Testis (tissue), 3 donors: ENCODE measurements around the gene TMEM256. TPM values are rescaled to one million over a fixed set of nuclear protein-coding genes. Genes with fewer than 3 reads are reported as not detected.

Experiments
- DNase-seq: peaks from one replicate; pipeline ENCODE4 v3.0.0-alpha.2; 2019
- H3K27ac ChIP-seq, 2 donors: fragments of 200-600 bp; sonication (generic); one replicate each; pipeline ENCODE4 v1.5.1; 2019
- H3K27me3 ChIP-seq: fragments of 200-600 bp; sonication (generic); one replicate; pipeline ENCODE4 v1.5.1; 2019
- H3K36me3 ChIP-seq: fragments of 200-600 bp; sonication (generic); one replicate; pipeline ENCODE4 v1.5.1; 2017; ENCODE audit warnings: low read depth; ENCODE audit errors: missing control alignments
- H3K4me1 ChIP-seq: fragments of 200-600 bp; sonication (generic); one replicate; pipeline ENCODE4 v1.5.1; 2019
- H3K4me3 ChIP-seq, 2 donors: fragments of 200-600 bp; sonication (generic); one replicate each; pipeline ENCODE4 v1.5.1; 2017 to 2019
- H3K9me3 ChIP-seq: fragments of 200-600 bp; sonication (generic); one replicate; pipeline ENCODE4 v1.5.1; 2017
- CTCF ChIP-seq, 3 experiments: fragments of 450-650 bp in 2 of 3; fragments of 200-600 bp in 1 of 3; sonication (generic) in 1 of 3; IDR thresholded peaks; one replicate each; pipeline ENCODE4 v1.5.1; 2016 to 2019; ENCODE audit warnings: antibody characterized with exemption in 3 of 3, mild to moderate bottlenecking in 2 of 3, moderate library complexity in 1 of 3
- POLR2A ChIP-seq: fragments of 450-650 bp; IDR thresholded peaks from one replicate; pipeline ENCODE4 v1.6.1; 2017; ENCODE audit warnings: antibody characterized with exemption, mild to moderate bottlenecking, moderate library complexity
- WGBS, 2 donors: methylation state at CpG; one replicate each; pipeline ENCODE4 v1.1.5; 2018; 5-methylcytosine and 5-hydroxymethylcytosine counted together
- intact Hi-C: fragments of 100-400 bp; cut with DNase I; formaldehyde crosslinking; loops from one replicate; pipeline ENCODE4 v1.15.1; 2023; ENCODE audit warnings: low total_unique reads
- polyA plus RNA-seq: library from polyadenylated mRNA; stranded (reverse); fragments of 350-450 nt; fragmentation: Illumina TruSeq; extraction: RNeasy Lipid Tissue Mini Kit (QIAGEN cat#74804); gene quantifications from one replicate; pipeline ENCODE4 v1.2.3, GENCODE V29; 2014; ENCODE audit warnings: low read depth, low replicate concordance; ENCODE audit not compliant: insufficient read depth
- total RNA-seq, 2 donors: library from RNA; depleted of rRNA; stranded (reverse); fragments of >200 nt; gene quantifications; one replicate each; pipeline ENCODE4 v1.2.3, GENCODE V29; 2016

TMEM256 gene
- total and polyA plus RNA-seq, 3 donors from 2014 or later = 18.7 to 33.3 (median 27.3) TPM

- 77 to 91% methylated on average over 10 of the region's 10 CpGs for WGBS, 2 donors
- H3K27me3 ChIP-seq = no peaks in the 10 kb centered on the region
- peaks cover 28% of the 10 kb centered on the region for H3K4me1 ChIP-seq
- H3K4me3 ChIP-seq = no peak overlapping the region
- no peak for TF ChIP-seq CTCF (IDR thresholded peaks at IDR 0.05)
- no peak for TF ChIP-seq POLR2A
- DNase-seq = no peak
- H3K36me3 ChIP-seq = no peaks in the 10 kb centered on the region
- intact Hi-C loops = no loop called here
- no peak overlapping the region for H3K27ac ChIP-seq
- H3K9me3 ChIP-seq = no peaks in the 10 kb centered on the region
These were observed 21.0 kb downstream of the TMEM256 start for GRCh38 chr17:7382901-7383300.

- H3K27ac ChIP-seq = peak within 1 kb of the TSS in 1 of 2 donors; percentile 33
- H3K9me3 ChIP-seq = no peaks in the 10 kb centered on the region
- peak; percentile 59 for DNase-seq
- WGBS, 2 donors = 4 to 7% methylated on average over 19 to 52 of the region's 52 CpGs
- TF ChIP-seq POLR2A = no peak
- TF ChIP-seq CTCF (IDR thresholded peaks at IDR 0.05) = no peak
- intact Hi-C loops = no loop called here
- no peaks in the 10 kb centered on the region for H3K36me3 ChIP-seq
- H3K27me3 ChIP-seq = no peaks in the 10 kb centered on the region
- H3K4me1 ChIP-seq = peaks cover 28% of the 10 kb centered on the region
- peak within 1 kb of the TSS; percentile 34 to 61 for H3K4me3 ChIP-seq
These were observed 22.8 kb downstream of the TMEM256 start, which contains the start of gene TNK1 for GRCh38 chr17:7380855-7381683. TSS of gene TNK1 (plus strand) at chr17:7381089. CDS start at chr17:7382927, 1,838 bp downstream.

- H3K27ac ChIP-seq = no peak overlapping the region
- peak; percentile 42 for DNase-seq
- WGBS, 2 donors = 18 to 29% methylated on average over 4 to 7 of the region's 7 CpGs
These were observed 23.6 kb downstream of the TMEM256 start for GRCh38 chr17:7380321-7380720.

GRCh38 chr17:7379134-7379533, 24.8 kb downstream of the TMEM256 start:
- intact Hi-C loops = no loop called here
- Histone ChIP-seq H3K27me3 (no peaks in the 10 kb centered on the region), H3K9me3 (no peaks in the 10 kb centered on the region), H3K4me1 (peaks cover 26% of the 10 kb centered on the region), H3K4me3 (no peak overlapping the region), H3K36me3 (no peaks in the 10 kb centered on the region), H3K27ac (no peak overlapping the region)
- 91 to 99% methylated on average over 3 of the region's 3 CpGs for WGBS, 2 donors
- DNase-seq = no peak
- TF ChIP-seq POLR2A (no peak), CTCF (IDR thresholded peaks at IDR 0.05) (no peak)

More at GRCh38 chr17:7380321-7380720, 23.6 kb downstream of the TMEM256 start:
- Histone ChIP-seq H3K9me3 (no peaks in the 10 kb centered on the region), H3K27me3 (no peaks in the 10 kb centered on the region), H3K4me3 (peak overlapping the region; percentile 34 to 61), H3K4me1 (peaks cover 28% of the 10 kb centered on the region), H3K36me3 (no peaks in the 10 kb centered on the region)
- TF ChIP-seq CTCF (IDR thresholded peaks at IDR 0.05) (no peak), POLR2A (no peak)
- intact Hi-C loops = no loop called here
